ENCODE measurements around the gene ATP13A3.

DNA sequence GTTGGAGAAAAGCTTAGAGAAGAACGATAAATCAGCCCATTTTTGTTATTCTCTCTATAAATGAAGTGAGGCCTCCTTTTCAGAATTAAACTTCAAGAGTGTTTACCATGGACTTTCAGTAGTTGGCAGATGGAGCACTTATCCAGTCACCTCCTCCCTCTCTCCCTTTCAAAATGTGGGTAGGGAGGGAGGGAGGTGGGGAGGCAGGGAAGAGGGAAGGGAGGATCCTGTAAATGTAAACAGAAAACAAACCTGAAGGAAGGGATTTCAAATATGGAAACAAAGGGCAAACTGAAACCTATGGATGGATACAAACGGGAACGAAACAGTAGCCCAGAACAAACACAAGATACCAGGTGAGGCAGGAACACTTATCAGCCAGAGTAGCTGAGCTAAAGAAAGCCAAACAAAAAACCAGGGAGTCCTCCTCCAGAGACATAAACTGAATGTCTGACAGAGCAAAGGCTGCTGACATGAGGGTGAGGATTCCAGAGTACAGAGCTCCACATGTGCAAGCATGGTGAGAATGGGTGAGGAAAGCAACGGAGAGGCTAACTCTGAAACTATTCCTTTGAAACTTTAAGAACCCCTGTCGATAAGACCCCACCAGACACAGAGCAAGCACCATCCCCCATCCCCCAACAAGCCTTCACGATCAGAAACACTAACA lies 46.8 kb downstream of the ATP13A3 start:
- TF ChIP-seq EZH2 (IDR thresholded peaks at IDR 0.05; ENCODE audit: insufficient read depth, low read length), result no peak
- TF ChIP-seq, protein P1, sequence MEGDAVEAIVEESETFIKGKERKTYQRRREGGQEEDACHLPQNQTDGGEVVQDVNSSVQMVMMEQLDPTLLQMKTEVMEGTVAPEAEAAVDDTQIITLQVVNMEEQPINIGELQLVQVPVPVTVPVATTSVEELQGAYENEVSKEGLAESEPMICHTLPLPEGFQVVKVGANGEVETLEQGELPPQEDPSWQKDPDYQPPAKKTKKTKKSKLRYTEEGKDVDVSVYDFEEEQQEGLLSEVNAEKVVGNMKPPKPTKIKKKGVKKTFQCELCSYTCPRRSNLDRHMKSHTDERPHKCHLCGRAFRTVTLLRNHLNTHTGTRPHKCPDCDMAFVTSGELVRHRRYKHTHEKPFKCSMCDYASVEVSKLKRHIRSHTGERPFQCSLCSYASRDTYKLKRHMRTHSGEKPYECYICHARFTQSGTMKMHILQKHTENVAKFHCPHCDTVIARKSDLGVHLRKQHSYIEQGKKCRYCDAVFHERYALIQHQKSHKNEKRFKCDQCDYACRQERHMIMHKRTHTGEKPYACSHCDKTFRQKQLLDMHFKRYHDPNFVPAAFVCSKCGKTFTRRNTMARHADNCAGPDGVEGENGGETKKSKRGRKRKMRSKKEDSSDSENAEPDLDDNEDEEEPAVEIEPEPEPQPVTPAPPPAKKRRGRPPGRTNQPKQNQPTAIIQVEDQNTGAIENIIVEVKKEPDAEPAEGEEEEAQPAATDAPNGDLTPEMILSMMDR (IDR thresholded peaks at IDR 0.05; ENCODE audit: insufficient read depth, low read depth, low read length), result no peak
